Osteocyte (in vitro differentiated cells): ENCODE results near the gene PLXDC2. TPM values are rescaled to one million over a fixed set of nuclear protein-coding genes. Genes with fewer than 3 reads are reported as not detected.

Experiments used
- DNase-seq: peaks from one replicate; pipeline ENCODE4 v3.0.0; 2021; ENCODE audit warnings: mixed read lengths; ENCODE audit not compliant: unreplicated experiment; ENCODE audit errors: extremely low spot score
- H3K27ac Mint-ChIP-seq: one replicate; pipeline ENCODE4 v1.8.0; 2021; ENCODE audit warnings: mild to moderate bottlenecking, mixed read lengths; ENCODE audit not compliant: unreplicated experiment
- H3K27me3 Mint-ChIP-seq: one replicate; pipeline ENCODE4 v1.8.0; 2021; ENCODE audit warnings: mixed read lengths; ENCODE audit not compliant: unreplicated experiment
- H3K36me3 Mint-ChIP-seq: one replicate; pipeline ENCODE4 v1.8.0; 2021; ENCODE audit warnings: mixed read lengths; ENCODE audit not compliant: unreplicated experiment
- H3K4me1 Mint-ChIP-seq: one replicate; pipeline ENCODE4 v1.8.0; 2021; ENCODE audit warnings: mixed read lengths; ENCODE audit not compliant: unreplicated experiment
- H3K4me3 Mint-ChIP-seq: one replicate; pipeline ENCODE4 v1.8.0; 2021; ENCODE audit warnings: mild to moderate bottlenecking, moderate library complexity, mixed read lengths; ENCODE audit not compliant: unreplicated experiment
- H3K9me3 Mint-ChIP-seq: one replicate; pipeline ENCODE4 v1.8.0; 2021; ENCODE audit warnings: mixed read lengths; ENCODE audit not compliant: unreplicated experiment
- total RNA-seq: library from RNA; stranded (reverse); gene quantifications from 2 replicates; pipeline ENCODE4 v1.2.1, GENCODE V29; 2021
- TF ChIP-seq, protein P1 (sequence below): fragments of 200-600 bp; sonication (generic); IDR thresholded peaks from 2 replicates; pipeline ENCODE4 v1.5.0; 2021; ENCODE audit warnings: antibody characterized with exemption, mild to moderate bottlenecking, moderate library complexity

Gene PLXDC2
- total RNA-seq, 1 donor from 2014 or later = 33.2 TPM

- H3K36me3 Mint-ChIP-seq = peaks cover 2% of the 10 kb centered on the region
- no peak overlapping the region for H3K4me3 Mint-ChIP-seq
- no peak for DNase-seq
- no peak overlapping the region for H3K27ac Mint-ChIP-seq
- H3K9me3 Mint-ChIP-seq = no peaks in the 10 kb centered on the region
- TF ChIP-seq, protein P1, sequence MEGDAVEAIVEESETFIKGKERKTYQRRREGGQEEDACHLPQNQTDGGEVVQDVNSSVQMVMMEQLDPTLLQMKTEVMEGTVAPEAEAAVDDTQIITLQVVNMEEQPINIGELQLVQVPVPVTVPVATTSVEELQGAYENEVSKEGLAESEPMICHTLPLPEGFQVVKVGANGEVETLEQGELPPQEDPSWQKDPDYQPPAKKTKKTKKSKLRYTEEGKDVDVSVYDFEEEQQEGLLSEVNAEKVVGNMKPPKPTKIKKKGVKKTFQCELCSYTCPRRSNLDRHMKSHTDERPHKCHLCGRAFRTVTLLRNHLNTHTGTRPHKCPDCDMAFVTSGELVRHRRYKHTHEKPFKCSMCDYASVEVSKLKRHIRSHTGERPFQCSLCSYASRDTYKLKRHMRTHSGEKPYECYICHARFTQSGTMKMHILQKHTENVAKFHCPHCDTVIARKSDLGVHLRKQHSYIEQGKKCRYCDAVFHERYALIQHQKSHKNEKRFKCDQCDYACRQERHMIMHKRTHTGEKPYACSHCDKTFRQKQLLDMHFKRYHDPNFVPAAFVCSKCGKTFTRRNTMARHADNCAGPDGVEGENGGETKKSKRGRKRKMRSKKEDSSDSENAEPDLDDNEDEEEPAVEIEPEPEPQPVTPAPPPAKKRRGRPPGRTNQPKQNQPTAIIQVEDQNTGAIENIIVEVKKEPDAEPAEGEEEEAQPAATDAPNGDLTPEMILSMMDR = no peak
- no peaks in the 10 kb centered on the region for H3K27me3 Mint-ChIP-seq
- no peaks in the 10 kb centered on the region for H3K4me1 Mint-ChIP-seq
Observed at GRCh38 chr10:20115894-20116293, 299.7 kb downstream of the PLXDC2 start.

- H3K4me1 Mint-ChIP-seq = no peaks in the 10 kb centered on the region
- H3K27ac Mint-ChIP-seq = no peak overlapping the region
- H3K4me3 Mint-ChIP-seq = no peak overlapping the region
- no peak for DNase-seq
- no peaks in the 10 kb centered on the region for H3K9me3 Mint-ChIP-seq
- no peaks in the 10 kb centered on the region for H3K27me3 Mint-ChIP-seq
- TF ChIP-seq, protein P1 = no peak
- no peaks in the 10 kb centered on the region for H3K36me3 Mint-ChIP-seq
Observed at GRCh38 chr10:20117471-20117870, 301.2 kb downstream of the PLXDC2 start.

- no peak overlapping the region for H3K4me3 Mint-ChIP-seq
- no peaks in the 10 kb centered on the region for H3K9me3 Mint-ChIP-seq
- no peaks in the 10 kb centered on the region for H3K36me3 Mint-ChIP-seq
- no peak overlapping the region for H3K27ac Mint-ChIP-seq
- TF ChIP-seq, protein P1 = no peak
- no peak for DNase-seq
- H3K4me1 Mint-ChIP-seq = no peaks in the 10 kb centered on the region
- H3K27me3 Mint-ChIP-seq = no peaks in the 10 kb centered on the region
Observed at GRCh38 chr10:20118119-20118518, 301.9 kb downstream of the PLXDC2 start.

DNA sequence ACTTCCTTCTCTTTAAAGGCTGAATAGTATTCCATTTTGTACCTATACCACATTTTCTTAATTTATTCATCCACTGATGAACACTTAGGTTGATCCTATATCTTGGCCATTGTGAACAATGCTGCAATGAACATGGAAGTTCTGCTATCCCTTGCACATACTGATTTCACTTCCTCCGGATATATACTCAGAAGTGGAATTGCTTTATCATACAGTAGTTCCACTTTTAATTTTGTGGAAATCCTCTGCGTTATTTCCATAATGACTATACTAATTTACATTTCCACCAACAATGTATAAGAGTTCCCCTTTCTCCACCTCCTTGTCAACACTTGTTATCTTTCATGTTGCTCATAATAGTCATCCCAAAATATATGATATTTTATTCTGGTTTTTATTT is 312.6 kb downstream of the PLXDC2 start:
- H3K4me3 Mint-ChIP-seq = no peak overlapping the region
- no peaks in the 10 kb centered on the region for H3K4me1 Mint-ChIP-seq
- DNase-seq = no peak
- H3K36me3 Mint-ChIP-seq = no peaks in the 10 kb centered on the region
- TF ChIP-seq, protein P1 = no peak
- no peaks in the 10 kb centered on the region for H3K27me3 Mint-ChIP-seq
- H3K27ac Mint-ChIP-seq = no peak overlapping the region
- peaks cover 17% of the 10 kb centered on the region for H3K9me3 Mint-ChIP-seq

DNA sequence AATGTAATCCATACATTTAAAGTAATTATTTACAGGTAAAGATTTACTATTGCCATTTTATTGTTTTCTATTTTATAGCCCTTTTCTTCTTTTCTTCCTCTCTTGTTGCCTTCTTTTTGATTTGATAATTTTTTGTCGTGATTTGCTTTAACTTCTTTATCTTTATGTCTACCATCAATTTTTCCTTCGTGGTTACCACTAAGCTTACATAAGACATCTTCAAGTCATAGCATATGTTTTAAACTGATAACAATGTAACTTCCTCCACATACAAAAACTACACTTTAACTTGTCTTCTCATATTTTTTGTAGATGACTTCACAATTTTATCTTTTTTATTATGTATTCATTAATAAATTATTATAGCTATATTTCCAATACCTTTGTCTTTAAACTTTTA is 316.6 kb downstream of the PLXDC2 start:
- no peak overlapping the region for H3K4me3 Mint-ChIP-seq
- H3K9me3 Mint-ChIP-seq = peaks cover 20% of the 10 kb centered on the region
- no peaks in the 10 kb centered on the region for H3K27me3 Mint-ChIP-seq
- no peaks in the 10 kb centered on the region for H3K36me3 Mint-ChIP-seq
- TF ChIP-seq, protein P1 = no peak
- DNase-seq = no peak
- H3K4me1 Mint-ChIP-seq = no peaks in the 10 kb centered on the region
- H3K27ac Mint-ChIP-seq = no peak overlapping the region
